ENCODE results near the gene NMRK2. TPM values are rescaled to one million over a fixed set of nuclear protein-coding genes. Genes with fewer than 3 reads are reported as not detected.

Gene NMRK2
- total and polyA plus RNA-seq, 2 of the 13 experiments (the other 11 are each of a cell fraction or from before 2014, with no cell fraction given): not detected

GRCh38 chr19:3969435-3970312 lies 36.8 kb downstream of the NMRK2 start (continued):
- no peak for TF ChIP-seq ARID4A (CRISPR knock-in tag; IDR thresholded peaks at IDR 0.05; ENCODE audit: borderline replicate concordance)
- TF ChIP-seq KDM4B (CRISPR knock-in tag; IDR thresholded peaks at IDR 0.05): no peak
- TF ChIP-seq LBX2 (CRISPR knock-in tag; IDR thresholded peaks at IDR 0.05; ENCODE audit: borderline replicate concordance): no peak
- TF ChIP-seq SAP130 (CRISPR knock-in tag; IDR thresholded peaks at IDR 0.05; ENCODE audit: low read depth): peak; percentile 30; the same call in 1 of the 2 replicates
- TF ChIP-seq SIN3A (IDR thresholded peaks at IDR 0.05; ENCODE audit: borderline replicate concordance, low read depth, low read length): no peak
- 0 out of 2 replicates have a peak, but pooled peaks have one; percentile 60 for TF ChIP-seq ZNF792 (CRISPR knock-in tag; IDR thresholded peaks at IDR 0.05)
- TF ChIP-seq PAF1 (CRISPR knock-in tag; IDR thresholded peaks at IDR 0.05): no peak
- no peak for TF ChIP-seq ZNF878 (CRISPR knock-in tag; IDR thresholded peaks at IDR 0.05)
- TF ChIP-seq IKZF4 (CRISPR knock-in tag; IDR thresholded peaks at IDR 0.05; ENCODE audit: borderline replicate concordance, low read depth, not compliant biosample characterization): no peak
- TF ChIP-seq MYNN (CRISPR knock-in tag; IDR thresholded peaks at IDR 0.05; ENCODE audit: low read depth): 0 out of 2 replicates have a peak, but pooled peaks have one; percentile 25
- 0 out of 2 replicates have a peak, but pooled peaks have one; percentile 34 for TF ChIP-seq IRF9 (CRISPR knock-in tag; IDR thresholded peaks at IDR 0.05; ENCODE audit: borderline replicate concordance)
- no peak for TF ChIP-seq RELA (CRISPR knock-in tag; IDR thresholded peaks at IDR 0.05)
- no peak for TF ChIP-seq ZNF724P (CRISPR knock-in tag; IDR thresholded peaks at IDR 0.05; ENCODE audit: borderline replicate concordance)
- no peak; a peak in 1 of 4 replicates for TF ChIP-seq POLR2A (IDR thresholded peaks at IDR 0.05; ENCODE audit: insufficient read depth in 1 of 2, low read depth in 2 of 2, low read length in 2 of 2)
- no peak for TF ChIP-seq DDIT3 (CRISPR knock-in tag; IDR thresholded peaks at IDR 0.05)
- TF ChIP-seq HMG20B (CRISPR knock-in tag; conservative IDR thresholded peaks at IDR 0.05): no peak
- TF ChIP-seq MAX (IDR thresholded peaks at IDR 0.05): 0 out of 2 replicates have a peak, but pooled peaks have one; percentile 12
- no peak for TF ChIP-seq ZNF207 (IDR thresholded peaks at IDR 0.05; ENCODE audit: borderline replicate concordance)
- TF ChIP-seq SRSF9 (IDR thresholded peaks at IDR 0.05; ENCODE audit: borderline replicate concordance, insufficient read depth, low read depth, low read length, poor library complexity, severe bottlenecking): no peak
- TF ChIP-seq ZNF891 (CRISPR knock-in tag; IDR thresholded peaks at IDR 0.05): 0 out of 2 replicates have a peak, but pooled peaks have one; percentile 6
- no peak for TF ChIP-seq CBFB (CRISPR knock-in tag; IDR thresholded peaks at IDR 0.05)
- TF ChIP-seq NFE2 (CRISPR knock-in tag; IDR thresholded peaks at IDR 0.05): no peak
